ENCODE measurements around the gene PTPRQ. TPM values are rescaled to one million over a fixed set of nuclear protein-coding genes. Genes with fewer than 3 reads are reported as not detected.

PTPRQ gene
- total and polyA plus RNA-seq, 2 of the 8 experiments (the other 6 are each of a cell fraction or from before 2014, with no cell fraction given): not detected

DNA sequence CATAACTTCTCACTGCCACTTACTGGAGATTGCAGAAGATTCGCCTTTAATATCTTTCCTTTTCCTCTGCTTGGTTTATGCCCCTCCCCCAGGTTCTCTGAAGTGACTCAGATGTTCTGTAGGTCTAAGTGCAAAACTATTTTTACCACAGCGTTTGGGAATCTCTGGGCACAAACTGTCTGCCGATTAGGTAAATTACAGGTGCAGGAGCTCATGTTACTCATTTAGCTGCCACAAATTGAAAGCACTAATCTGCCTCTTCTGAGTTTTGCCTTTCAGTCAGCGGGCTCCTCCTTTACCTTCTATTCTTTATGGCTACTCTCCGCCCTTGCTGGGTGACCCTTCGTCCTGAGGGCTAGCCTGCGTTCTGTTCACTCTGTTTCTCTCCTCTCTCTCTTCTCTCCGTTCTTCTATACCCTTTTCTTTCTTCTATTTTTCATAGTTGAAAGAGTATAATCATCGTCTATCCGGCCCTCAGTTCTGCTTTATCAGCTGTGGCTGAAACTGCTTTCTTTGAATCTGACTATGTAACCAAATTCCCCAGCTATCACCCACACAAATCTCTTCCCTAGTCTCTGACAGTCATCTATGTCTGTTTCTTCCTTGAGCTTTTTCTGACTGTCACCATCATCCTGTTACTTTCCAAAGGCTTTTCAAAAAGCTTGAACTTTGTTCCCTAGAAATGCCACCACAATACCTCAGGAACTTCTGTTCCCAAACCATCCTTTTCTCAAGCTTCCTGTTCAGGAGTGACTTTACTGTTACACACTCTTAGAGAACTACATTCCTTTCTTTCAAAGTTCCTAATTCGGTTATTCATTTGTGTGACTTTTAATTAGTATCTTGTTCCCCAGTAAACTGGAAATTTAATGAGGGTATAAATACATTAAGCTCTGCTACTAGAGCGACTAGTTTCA, 259.1 kb downstream of the PTPRQ start:
- POLR2A ChIA-PET (ENCODE audit: partially characterized antibody): interaction anchor here (0.7 kb wide), 1 partner anchor 59 kb away, joined by 3 read pairs; no protein-coding TSS in a partner anchor
- Histone ChIP-seq H3K4me1 (replicated peaks in 1 of 4; ENCODE audit: control insufficient read depth in 3 of 4, insufficient read depth in 4 of 4, low read length in 3 of 4) (peaks cover 0 to 9% (median 4%) of the 10 kb centered on the region in 4 experiments), H4K20me1 (replicated peaks in 1 of 2; ENCODE audit: control insufficient read depth in 1 of 2, insufficient read depth in 2 of 2, low read length in 2 of 2) (peaks cover 0 to 2% of the 10 kb centered on the region in 2 experiments), H4K8ac (ENCODE audit: extremely low read depth, insufficient read depth, low read length) (no peak overlapping the region), H3K36me3 (ENCODE audit: control insufficient read depth in 2 of 4, insufficient read depth in 4 of 4, low read length in 3 of 4) (no peaks in the 10 kb centered on the region), H2BK120ac (replicated peaks; ENCODE audit: low read depth, low read length) (no peak overlapping the region), H3K4me3 (ENCODE audit: extremely low read depth in 1 of 4, insufficient read depth in 2 of 4, low read depth in 3 of 4, low read length in 4 of 4) (no peak overlapping the region; a peak in 2 of 8 replicates), H3K9ac (replicated peaks in 1 of 4; ENCODE audit: extremely low read depth in 1 of 4, low read depth in 3 of 4, low read length in 3 of 4) (no peak overlapping the region; a peak in 2 of 7 replicates), H2BK20ac (ENCODE audit: low read length) (no peak overlapping the region), H3K56ac (replicated peaks; ENCODE audit: insufficient read length, low read depth, low read length) (no peak overlapping the region), H3K4ac (replicated peaks; ENCODE audit: insufficient read length, low read depth, low read length) (no peak overlapping the region), H4K91ac (replicated peaks; ENCODE audit: insufficient read length, low read length) (no peak overlapping the region), H3K27me3 (replicated peaks in 1 of 4; ENCODE audit: control insufficient read depth in 3 of 4, extremely low read depth in 1 of 4, insufficient read depth in 3 of 4, low read length in 3 of 4) (peaks cover 21 to 35% (median 29%) of the 10 kb centered on the region in 4 experiments), H2AK5ac (ENCODE audit: low read depth, low read length) (no peak overlapping the region), H3K4me2 (ENCODE audit: insufficient read depth in 1 of 2, low read depth in 2 of 2, low read length in 2 of 2) (0 out of 4 replicates have a peak overlapping the region, but pooled peaks have one; percentile 4 to 32), H3K23me2 (ENCODE audit: low read depth, low read length) (no peaks in the 10 kb centered on the region; the same call in 1 of the 2 replicates), H2BK15ac (ENCODE audit: low read length) (no peak overlapping the region), H3K79me1 (ENCODE audit: low read depth, low read length) (no peaks in the 10 kb centered on the region), H2AFZ (ENCODE audit: low read length) (peak overlapping the region; percentile 67; the same call in 1 of the 2 replicates), H4K5ac (ENCODE audit: insufficient read length, low read depth, low read length) (no peak overlapping the region), H3K23ac (ENCODE audit: insufficient read length) (no peak overlapping the region), H3K9me3 (ENCODE audit: insufficient read depth in 2 of 2, low read depth in 1 of 2, low read length in 1 of 2) (no peaks in the 10 kb centered on the region), H3K14ac (ENCODE audit: insufficient read length) (no peak overlapping the region), H2BK12ac (ENCODE audit: low read depth, low read length) (no peak overlapping the region), H2BK5ac (ENCODE audit: low read depth, low read length) (no peak overlapping the region), H3K79me2 (ENCODE audit: control insufficient read depth in 1 of 2, insufficient read depth in 2 of 2, low read length in 2 of 2) (no peaks in the 10 kb centered on the region), H3K18ac (ENCODE audit: extremely low read depth, low read length) (no peak overlapping the region), H3K27ac (ENCODE audit: low read depth, low read length) (no peak overlapping the region)
- WGBS, 2 experiments (ENCODE audit: extremely low coverage in 1 of 2, insufficient coverage in 1 of 2, insufficient read length in 1 of 2, insufficient replicate concordance in 2 of 2, low coverage in 1 of 2, low lambda C conversion rate in 2 of 2, missing lambda C conversion rate in 1 of 2): 60% methylated on average over 12 of the region's 12 CpGs; no CpG with 5 or more reads in 1 of the 2 experiments
- FAIRE-seq (peak; percentile 66), DNase-seq (ENCODE audit: low read depth in 1 of 2, low spot score in 2 of 2) (no peak)
- TF ChIP-seq ATF2 (IDR thresholded peaks at IDR 0.05; ENCODE audit: low read length) (no peak), SUZ12 (IDR thresholded peaks at IDR 0.05; ENCODE audit: low read length) (0 out of 2 replicates have a peak, but pooled peaks have one; percentile 25)
- CTCF ChIA-PET (ENCODE audit: partially characterized antibody): interaction anchor here (1.1 to 1.6 kb wide), 4 partner anchors 9 to 58 kb away, joined by 3 to 5 read pairs (median 4); no protein-coding TSS in a partner anchor

Measured in H1 (cell line).